ENCODE measurements around the gene KLHL15.
"Not testable (repeated sequence)": the region's sequence is repeated elsewhere in the genome, so short reads cannot be mapped to it uniquely, and the experiment has no call there.

The KLHL15 gene

DNA sequence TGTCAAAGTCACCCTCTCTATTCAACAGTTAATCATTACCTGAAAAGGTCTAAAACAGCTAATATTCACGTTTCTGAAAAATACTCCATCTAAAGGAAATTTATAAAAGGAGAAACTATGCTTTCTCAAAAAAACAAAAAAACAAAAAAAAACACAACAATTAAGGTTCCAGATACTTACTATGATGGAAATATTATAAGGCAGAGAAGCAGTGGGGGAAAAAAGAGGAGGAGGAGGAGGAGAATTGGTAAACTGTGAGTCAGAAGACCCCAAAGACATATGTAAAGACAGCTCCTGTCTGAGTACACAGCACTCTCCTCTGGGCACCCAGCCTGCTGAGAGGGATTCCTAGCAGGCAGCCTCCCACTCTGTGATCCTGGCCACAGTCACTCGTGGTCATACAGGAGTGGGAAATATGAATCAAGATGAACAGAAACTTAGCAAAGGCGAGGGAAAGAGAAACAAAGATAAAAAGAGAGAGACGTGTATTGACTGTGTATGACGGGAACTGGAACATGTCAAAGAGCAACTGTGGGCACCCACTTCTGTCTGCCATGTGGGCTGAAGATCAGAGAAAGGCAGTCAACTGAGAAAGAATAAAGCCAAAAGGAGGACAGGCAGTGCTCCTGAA, 12.5 kb downstream of the KLHL15 start:
- DNase-seq = no peak

DNA sequence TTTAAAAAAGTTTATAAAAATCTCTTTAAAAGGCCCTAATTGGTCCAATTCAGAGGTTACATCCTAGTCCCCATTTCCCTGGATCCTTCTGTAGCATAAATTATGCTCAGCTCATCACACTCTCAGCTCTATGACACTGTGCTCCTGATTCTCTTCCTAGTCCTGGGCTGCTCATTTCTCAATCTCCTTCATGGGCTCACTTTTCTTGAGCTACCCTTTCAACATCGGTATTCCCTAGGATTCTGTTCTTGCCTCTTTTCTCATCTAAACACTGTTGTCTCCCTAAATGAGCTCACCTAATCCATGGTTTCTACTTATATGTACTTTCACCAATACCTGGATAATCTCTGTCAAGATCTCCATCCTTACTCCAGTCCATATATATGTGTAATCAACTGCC, 14.7 kb downstream of the KLHL15 start:
- no peak for DNase-seq

DNA sequence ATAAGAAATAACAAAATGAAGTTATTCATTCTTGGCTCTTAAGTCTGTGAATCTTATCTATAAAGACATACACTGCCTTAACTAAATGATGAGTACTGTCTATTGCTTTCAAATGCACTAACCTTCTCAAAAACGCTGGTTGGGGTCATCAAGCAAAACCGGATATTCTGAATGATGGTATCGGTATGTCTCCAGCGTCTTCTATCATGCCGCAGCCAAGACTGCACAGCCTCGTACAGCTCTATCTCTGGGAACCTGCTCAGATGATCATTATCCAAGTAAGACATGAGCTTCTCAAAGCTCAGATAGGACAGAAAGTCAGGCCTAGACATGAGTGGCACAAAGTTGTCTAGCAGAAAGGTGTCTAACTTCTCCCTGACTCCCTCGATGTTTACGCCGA, 21.1 kb downstream of the KLHL15 start:
- no peak for DNase-seq

DNA sequence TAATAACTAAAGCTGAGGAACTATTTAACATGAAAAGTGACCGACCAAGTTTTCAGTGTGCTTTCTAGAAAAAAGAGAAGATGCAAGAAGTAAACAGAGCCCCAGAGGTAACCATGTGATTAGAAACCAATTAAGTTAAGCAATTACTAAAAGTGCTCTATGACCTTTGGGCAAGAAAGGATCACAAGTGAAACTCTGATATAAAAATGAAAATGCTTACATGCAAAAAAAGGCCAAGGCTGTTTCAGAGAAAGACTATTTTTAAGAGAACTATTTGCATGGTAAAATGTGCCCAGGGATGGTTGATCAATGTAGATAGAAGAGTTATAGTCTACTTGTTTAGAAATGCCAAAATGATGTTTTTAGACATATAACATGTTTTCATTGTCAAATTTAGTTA, 22.0 kb downstream of the KLHL15 start:
- DNase-seq = no peak

DNA sequence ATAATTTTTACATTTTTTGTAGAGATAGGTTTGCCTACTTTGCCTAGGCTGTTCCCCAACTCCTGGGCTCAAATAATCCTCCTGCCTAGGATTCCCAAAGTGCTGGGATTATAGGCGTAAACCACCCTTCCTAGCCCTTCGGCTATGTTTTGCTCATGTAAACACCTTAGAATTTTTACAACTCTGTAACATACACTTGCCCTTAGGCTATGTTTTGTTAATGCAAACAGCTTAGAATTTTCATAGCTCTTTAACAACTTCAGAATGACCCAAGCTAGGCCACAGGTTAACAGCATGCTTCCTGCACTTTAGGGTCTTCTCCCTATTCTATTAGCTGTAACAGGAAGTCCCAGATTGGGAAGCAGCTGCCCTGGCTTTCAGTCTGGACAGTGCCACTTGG, 24.2 kb downstream of the KLHL15 start:
- no peak for DNase-seq

DNA sequence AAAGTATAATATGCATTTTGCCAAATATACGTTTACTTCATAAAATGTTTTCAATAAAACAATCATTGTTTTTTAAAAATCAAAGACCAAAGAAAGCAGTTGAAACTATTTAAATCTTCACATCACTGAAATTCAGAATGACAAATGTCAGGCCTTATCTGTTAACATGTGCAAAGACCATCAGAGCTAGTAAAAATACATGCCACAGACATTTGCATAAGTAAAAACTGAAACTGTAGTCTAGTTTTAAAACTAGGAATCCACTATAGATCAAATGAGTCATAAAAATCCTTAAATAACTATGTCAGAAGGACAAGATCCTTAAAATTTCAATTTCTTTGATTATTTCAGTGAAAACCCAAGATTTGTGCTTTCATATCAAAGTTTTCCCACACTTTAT, 24.8 kb downstream of the KLHL15 start:
- DNase-seq = no peak

DNA sequence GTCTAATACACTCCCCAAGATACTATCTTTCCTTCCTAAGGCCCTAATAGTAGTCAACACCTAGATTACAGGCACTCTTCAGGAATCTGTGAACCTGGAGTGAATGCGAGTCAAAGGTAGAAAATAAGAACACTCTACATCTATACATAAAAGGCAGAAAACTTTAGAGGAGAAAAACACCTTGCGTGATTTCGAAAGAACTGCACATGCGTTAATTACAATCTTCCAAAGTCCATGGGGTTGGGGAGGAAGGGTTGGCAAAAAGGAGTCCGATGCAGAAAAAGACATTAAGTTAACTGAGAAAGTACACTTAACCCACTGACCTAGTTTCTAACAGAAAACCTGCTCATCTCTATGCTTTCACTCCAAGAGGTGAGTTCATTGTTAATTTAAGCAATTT, 27.3 kb downstream of the KLHL15 start:
- DNase-seq = no peak

DNA sequence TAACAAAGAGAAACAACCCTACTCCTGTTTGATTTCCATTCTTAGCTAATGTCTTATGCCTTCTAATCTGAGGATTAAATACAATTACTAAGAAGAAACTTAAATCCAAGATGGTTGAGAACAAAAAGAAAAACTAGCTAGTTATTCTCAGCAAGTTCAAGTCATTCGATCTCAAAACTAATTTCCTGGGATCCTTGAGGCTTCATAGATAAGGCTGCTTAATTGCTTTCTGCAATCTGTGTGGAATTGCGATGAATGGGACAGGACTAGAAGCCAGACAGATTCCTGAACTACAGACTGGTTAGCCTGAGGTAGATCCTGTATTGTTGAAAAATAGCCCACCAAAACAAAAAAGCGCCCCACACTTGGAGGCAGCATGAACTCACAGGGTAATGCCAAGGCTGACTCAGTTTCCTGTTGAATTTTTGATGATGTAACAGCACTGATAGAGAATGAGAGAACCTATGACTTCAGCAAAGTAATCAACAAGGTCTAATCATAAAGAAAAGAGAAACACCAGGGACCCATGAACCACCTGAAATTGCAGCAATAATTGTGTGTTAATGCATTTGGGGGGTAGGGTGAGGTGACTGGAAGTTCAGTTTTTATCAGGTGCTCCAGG, 33.9 kb downstream of the KLHL15 start:
- no peak for DNase-seq

DNA sequence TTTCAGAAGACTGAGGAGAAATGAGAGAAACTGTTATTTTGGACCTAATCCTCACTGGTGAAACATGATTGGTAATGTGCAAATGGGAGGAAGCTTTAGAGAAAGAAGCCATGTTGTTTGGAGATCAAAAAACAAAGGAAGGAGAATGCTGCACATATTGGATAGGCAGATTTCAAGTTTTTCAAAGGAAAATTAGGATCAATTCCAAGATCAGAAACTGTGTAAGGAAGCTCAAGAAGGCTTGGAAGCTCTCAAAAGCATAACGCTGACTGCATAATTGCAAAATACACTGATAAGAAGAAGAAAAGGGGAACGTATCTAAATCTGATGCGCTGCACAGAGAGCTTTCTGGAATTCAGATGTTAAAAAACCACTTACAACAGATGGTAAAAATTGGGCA, 34.6 kb downstream of the KLHL15 start:
- DNase-seq = no peak

DNA sequence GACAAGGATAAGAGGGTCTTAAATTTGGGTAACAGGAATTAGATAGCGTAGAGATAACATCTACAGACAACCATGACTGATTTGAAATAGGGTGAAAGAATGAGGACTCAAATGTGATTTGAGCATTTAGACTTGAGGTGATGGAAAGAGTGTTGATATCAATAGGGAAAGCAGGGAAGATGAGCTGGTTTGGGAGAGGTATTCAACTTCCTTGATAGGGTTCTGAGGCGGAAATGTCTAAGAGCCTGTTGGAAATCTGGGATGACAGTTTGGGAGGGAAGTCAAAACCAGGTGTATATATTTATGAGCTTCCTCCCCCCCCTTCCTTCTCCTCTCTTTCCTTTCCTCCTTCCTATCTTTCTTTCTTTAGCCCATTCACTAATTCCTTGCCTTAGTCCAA, 36.5 kb downstream of the KLHL15 start:
- no peak for DNase-seq

DNA sequence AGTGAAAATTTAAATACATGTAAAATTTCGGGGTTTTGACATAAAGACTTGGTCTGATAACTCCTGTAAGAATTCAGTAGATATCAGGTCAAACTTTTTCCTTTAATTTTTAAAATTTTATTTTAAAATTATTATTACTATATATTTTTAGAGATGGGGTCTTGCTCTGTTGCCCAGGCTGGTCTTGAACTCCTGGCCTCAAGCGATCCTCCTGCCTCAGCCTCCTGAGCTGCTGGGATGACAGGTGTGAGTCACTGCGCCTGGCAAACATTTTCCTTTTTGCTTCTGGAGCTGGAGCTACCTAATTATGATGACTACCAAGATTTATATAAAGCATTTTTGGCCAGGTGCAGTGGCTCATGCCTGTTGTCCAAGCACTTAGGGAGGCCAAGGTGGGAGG, 37.3 kb downstream of the KLHL15 start:
- no peak for DNase-seq

DNA sequence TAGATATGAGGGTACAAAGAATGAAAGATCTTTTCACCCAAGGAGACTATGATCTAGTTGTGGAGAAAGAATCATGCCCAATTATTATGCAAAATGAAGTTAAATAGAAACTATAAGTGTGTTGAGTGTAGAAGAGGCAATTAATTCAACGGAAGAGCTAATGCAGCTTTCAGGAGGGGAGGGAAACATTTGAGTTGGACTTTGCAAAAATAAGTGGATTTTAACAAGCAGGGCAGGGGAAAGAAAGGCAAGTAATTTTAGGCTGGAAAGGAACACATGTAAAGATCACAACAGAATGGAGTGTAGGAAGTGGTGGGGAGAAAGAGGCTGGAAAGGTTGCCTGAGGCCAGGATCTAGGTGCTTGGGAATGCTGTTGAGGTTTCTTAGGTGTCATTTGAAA, 44.1 kb downstream of the KLHL15 start:
- DNase-seq = no peak

DNA sequence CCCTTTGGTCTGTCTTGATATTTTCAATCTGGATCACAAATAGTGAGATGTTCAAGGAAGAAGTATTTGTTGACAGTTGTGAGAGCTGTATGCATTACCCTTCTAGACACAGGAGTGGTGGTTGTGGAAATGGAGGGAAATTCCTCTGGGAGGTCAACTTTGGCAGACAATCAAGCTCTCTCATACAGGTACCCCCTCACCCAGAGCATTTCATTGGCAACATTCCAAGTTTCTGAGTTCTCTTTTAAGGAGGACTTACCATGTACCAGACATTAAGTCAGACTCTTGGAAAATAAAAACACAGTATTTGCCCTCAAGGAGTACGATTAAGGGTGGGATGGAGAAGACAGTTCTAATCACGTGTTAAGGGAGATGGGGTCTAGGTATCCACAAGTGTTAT, 45.3 kb downstream of the KLHL15 start:
- DNase-seq = no peak

DNA sequence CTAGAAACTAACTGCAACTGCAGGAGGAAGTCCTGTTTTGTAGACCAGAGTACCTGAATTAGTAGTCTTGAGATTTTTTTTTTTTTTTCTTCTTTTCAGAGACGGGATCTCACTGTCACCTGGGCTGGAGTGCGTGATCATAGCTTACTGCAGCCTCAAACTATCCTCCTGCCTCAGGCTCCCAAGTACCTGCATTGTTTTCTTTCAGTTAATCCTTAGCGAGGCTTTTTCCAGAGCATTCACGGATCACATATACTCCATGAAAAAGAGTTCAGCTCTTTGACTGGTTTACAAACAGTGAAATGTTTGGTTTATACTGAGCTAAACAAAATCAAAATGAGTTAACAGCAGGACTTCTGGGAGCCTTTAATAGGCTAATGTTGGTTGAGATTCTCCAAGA, 45.8 kb downstream of the KLHL15 start:
- no peak for DNase-seq

DNA sequence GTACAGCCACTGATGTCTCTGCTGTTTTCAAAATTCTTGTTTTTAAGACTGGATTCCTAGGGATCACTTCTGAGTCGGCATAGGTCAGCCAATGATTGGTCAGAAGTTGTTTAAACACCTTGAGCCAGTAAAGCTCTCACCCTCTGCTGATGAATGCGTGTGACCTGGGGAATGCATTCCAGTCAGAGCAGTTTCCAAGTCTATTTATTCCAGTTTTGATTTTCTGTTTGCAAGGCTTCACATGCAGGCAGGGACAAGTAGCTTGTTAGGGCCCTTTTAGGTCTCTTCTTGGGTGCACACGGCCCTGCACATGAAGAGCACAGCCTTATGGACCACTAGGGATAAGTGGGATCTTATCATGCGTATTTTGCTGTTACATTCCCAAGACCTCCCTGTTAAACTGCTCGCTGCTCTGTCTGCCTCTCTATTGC, 47.0 kb downstream of the KLHL15 start:
- no peak for DNase-seq

DNA sequence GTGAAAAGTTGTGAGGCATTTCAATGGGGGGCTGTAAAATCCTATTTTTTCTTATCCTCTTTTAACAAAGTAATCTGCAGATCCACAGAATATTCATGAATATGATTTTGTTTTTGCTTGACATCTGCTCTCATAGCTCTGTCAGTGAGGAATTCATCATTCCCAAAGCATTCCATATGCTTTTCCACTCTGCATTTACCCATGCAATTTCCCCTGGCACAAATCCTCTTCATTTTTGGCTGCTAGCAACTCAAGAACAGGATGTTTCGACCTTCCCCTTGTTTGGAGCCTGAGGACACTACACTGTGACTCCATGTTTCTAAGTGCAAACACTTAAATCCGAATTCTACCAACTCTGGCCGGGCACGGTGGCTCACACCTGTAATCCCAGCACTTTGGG, 48.5 kb downstream of the KLHL15 start:
- DNase-seq = no peak

DNA sequence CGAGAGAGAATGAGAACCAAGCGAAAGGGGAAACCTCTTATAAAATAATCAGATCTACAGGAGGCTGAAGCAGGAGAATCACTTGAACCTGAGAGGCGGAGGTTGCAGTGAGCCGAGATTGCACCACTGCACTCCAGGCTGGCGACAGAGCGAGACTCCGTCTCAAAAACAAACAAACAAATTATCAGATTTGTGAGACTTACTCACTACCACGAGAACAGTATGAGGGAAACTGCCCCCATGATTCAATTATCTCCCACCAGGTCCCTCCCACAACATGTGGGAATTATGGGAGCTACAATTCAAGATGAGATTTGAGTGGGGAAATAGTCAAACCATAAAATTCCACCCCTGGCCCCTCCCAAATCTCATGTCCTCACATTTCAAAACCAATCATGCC, 61.4 kb downstream of the KLHL15 start:
- DNase-seq = not testable (repeated sequence)

DNA sequence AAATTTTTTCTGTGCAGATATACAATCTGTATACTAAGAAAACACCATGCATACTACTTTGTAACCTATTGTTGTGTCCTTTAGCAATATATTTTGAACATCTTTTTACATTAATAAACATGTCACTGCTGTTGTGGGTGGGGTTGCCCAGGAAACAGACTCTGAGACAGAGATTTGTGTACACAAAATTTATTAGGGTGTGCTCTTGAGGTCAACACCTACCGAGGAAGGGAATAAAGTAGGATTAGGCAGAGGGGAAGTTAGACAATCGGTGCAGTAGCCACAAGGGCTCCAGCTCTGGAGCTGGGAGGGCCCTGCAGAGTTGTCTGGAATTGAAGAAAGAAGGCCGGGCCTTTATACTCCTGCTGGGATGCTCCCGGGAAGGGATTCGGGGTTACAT, 62.8 kb downstream of the KLHL15 start:
- DNase-seq = no peak

DNA sequence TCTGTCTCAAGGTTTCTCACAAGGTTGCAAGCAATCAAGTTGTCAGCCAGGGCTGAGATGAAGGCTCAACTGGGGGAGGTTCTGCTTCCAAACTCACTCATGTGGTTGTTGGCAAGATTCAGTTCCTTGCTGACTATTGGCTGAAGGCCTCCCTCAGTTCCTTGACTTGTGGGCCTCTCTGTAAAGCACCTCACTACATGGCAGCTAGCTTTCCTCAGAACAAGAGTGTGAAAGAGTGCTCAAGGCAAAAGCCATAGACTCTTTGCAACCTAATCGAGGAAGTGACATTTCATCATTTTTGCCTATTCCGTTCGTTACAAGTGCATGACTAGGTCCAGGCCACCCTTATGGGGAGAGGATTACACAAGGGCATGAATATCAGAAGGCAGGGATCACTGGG, 67.2 kb downstream of the KLHL15 start:
- peak; percentile 43 to 76 (median 59) for DNase-seq

DNA sequence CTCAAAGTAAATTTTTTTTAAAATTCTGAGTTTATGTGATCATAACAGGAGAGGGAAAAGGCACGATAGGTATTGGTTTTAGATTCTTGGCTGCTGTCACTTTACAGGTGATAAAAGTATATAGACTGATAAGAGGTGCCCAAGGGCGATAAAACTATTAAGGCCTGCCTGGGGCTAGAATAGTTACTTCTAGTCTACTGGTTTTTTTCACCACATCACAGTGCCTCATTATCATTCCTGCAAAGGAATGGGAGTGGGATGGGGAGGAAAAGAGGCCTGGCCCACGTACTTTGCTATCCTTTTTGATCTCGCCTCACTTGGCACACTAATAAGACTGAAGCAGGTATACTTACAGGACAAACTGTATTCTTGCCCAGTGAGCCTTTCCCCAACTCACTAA, 72.6 kb downstream of the KLHL15 start:
- no peak for DNase-seq

DNA sequence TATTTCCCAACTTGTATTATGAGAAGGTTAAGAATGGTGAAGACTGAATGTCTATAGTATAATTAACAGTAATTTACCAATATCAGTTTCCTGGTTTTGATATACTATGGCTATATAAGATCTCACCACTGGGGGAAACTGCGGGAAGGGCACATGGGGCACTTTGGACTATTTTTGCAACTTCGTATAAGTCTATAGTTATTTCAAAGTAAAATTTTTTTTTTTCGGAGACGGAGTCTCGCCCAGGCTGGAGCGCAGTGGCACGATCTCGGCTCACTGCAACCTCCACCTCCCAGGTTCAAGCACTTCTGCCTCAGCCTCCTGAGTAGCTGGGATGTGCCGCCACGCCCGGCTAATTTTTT, 73.1 kb downstream of the KLHL15 start:
- peak in 3 of 4 experiments; percentile 1 to 28 (median 15) for DNase-seq

DNA sequence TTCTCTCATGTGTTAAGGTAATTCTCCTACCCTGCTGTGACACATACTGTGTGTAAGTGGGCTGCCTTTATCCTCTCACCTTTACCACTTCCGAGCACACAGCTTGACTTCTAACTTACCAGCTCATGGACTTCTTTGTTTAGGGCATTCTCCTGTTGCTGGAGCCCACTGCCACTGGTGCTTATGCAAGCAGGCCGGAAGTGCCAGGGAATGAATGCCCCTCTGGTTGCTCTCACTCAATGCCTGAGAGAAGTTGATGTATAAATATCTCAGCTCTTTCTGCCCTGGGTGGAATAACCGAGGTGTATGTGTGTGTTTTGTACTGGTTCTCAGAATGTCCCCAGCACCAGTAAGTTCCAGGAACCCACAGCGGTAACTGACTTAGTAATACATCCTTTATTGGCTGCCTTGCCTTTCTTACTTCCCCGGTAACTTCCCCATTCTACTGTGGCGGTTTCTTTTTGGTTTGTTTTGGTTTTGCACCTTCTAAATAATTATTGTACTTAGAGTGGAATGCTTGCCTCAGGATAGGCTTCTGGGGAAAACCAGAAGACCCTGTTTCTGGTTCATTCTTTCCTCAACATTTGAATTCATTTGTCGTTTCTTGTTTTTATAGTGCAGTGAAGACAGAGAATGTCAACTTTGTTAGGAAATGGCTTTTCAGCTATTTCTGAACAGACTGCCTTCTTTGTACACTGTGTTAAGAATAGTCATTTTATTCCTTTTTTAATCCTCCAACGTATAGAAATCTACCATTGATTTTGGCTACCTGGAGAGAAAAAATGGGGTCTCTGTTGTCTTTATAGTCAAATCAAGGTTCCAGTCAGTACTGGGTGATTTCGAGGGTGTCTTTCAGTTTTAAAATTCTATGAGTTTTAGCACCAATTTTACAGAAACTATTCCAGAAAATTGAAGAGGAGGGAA, 73.7 kb downstream of the KLHL15 start:
- peak; percentile 29 to 64 (median 48) for DNase-seq

DNA sequence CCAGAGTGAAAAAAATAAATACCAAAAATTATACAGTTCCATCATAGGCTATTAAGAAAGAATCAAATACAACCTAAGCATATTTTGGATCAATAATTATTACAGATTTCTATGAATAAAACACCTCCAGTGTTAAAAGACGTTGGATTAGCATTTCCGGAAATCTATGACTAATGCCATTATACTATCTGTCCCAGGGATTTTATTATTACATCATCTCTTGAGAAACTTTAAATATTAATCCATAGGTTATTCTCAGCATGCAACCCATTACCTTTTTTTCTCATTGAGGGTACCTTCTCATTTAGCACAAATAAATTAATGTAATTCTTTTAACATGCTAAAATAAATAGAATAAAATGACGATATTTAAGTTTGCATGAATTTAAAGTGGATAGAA, 74.6 kb downstream of the KLHL15 start:
- no peak for DNase-seq

DNA sequence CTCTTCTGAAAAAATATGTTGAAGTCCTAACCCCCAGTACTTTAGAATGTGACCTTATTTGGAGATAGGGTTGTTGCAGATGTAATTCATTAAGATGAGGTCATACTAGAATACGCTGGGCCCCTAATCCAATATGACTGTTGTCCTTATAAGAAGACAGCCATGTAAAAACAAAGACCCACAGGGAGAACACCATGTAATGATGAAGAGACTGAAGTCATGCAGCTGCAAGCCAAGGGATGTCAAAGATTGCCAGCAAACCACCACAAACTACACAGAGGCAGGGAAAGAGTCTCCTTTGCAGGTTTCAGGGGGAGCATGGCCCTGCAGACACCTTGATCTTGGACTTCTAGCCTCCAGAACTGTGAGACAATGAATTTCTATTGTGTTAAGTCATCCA, 81.8 kb downstream of the KLHL15 start:
- no peak for DNase-seq
